Measurements from ENCODE around the gene NAV1. TPM values are rescaled to one million over a fixed set of nuclear protein-coding genes. Genes with fewer than 3 reads are reported as not detected.

The NAV1 gene
- total and polyA plus RNA-seq, 2 donors (not counting 3 experiments of a cell fraction or from before 2014, with no cell fraction given): 19.9 to 138 TPM

GRCh38 chr1:201537891-201538611 is 876 bp upstream of the NAV1 start:
- no TSS peak for BruUV-seq (replicated peaks)

More at GRCh38 chr1:201537891-201538611, 876 bp upstream of the NAV1 start:
- CTCF ChIA-PET: interaction anchor here (1.0 to 2.2 kb wide), 9 partner anchors 18 to 257 kb away, joined by 4 to 11 read pairs (median 7); no protein-coding TSS in a partner anchor
- Histone ChIP-seq H3K9me1 (replicated peaks; ENCODE audit: control insufficient read depth, extremely low read depth, insufficient read depth, low read length) (no peaks in the 10 kb centered on the region), H4K20me1 (replicated peaks; ENCODE audit: control insufficient read depth, extremely low read depth, insufficient read depth, low read length) (no peaks in the 10 kb centered on the region), H3K9me3 (replicated peaks; ENCODE audit: control insufficient read depth, insufficient read depth, low read length) (no peaks in the 10 kb centered on the region), H3K9ac (replicated peaks; ENCODE audit: extremely low read depth, insufficient read depth, low read length) (peak overlapping the region; percentile 39), H3K4me2 (ENCODE audit: insufficient read depth, low read length) (peak overlapping the region; percentile 36), H2AFZ (ENCODE audit: low read depth, low read length) (peak overlapping the region; percentile 32), H3K79me2 (ENCODE audit: control insufficient read depth, insufficient read depth, low read length) (peaks cover 38% of the 10 kb centered on the region), H3K4me1 (ENCODE audit: control insufficient read depth, extremely low read depth, insufficient read depth, low read length) (peaks cover 66% of the 10 kb centered on the region), H3K27me3 (ENCODE audit: control insufficient read depth in 2 of 2, insufficient read depth in 2 of 2, low read length in 2 of 2) (no peaks in the 10 kb centered on the region), H3K36me3 (ENCODE audit: control insufficient read depth in 2 of 2, extremely low read depth in 1 of 2, insufficient read depth in 2 of 2, low read length in 2 of 2) (no peaks in the 10 kb centered on the region), H3K4me3 (replicated peaks in 1 of 3; ENCODE audit: insufficient read depth in 1 of 3, low read depth in 1 of 3, low read length in 3 of 3) (peak overlapping the region in 2 of 3 experiments; percentile 70 to 85), H3K27ac (ENCODE audit: insufficient read depth, low read depth, low read length) (peak overlapping the region; percentile 93)
- dilution Hi-C loops (cut with MboI; ENCODE audit: extremely low pct_ligation_motif_present, low sequenced_read_pairs) (no loop called here), intact Hi-C loops (cut with micrococcal nuclease) (loop anchor here (1.0 to 10.0 kb wide), 5 partner anchors 8 to 417 kb away; partner anchors contain the start of gene TIMM17A)
- DNase-seq (ENCODE audit: low read depth, low spot score) (peak; percentile 71), FAIRE-seq (no peak)
- POLR2A ChIA-PET: interaction anchor here (0.6 to 1.0 kb wide), 2 partner anchors 33 to 34 kb away, joined by 3 read pairs; no protein-coding TSS in a partner anchor
- no peak for TF ChIP-seq POLR2A (IDR thresholded peaks at IDR 0.05; ENCODE audit: low read depth, low read length)
- TF ChIP-seq, protein P1, sequence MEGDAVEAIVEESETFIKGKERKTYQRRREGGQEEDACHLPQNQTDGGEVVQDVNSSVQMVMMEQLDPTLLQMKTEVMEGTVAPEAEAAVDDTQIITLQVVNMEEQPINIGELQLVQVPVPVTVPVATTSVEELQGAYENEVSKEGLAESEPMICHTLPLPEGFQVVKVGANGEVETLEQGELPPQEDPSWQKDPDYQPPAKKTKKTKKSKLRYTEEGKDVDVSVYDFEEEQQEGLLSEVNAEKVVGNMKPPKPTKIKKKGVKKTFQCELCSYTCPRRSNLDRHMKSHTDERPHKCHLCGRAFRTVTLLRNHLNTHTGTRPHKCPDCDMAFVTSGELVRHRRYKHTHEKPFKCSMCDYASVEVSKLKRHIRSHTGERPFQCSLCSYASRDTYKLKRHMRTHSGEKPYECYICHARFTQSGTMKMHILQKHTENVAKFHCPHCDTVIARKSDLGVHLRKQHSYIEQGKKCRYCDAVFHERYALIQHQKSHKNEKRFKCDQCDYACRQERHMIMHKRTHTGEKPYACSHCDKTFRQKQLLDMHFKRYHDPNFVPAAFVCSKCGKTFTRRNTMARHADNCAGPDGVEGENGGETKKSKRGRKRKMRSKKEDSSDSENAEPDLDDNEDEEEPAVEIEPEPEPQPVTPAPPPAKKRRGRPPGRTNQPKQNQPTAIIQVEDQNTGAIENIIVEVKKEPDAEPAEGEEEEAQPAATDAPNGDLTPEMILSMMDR (IDR thresholded peaks at IDR 0.05; ENCODE audit: extremely low read depth in 1 of 2, insufficient read depth in 1 of 2, low read depth in 1 of 2, low read length in 2 of 2): no peak
- no peak for TF ChIP-seq JUN (IDR thresholded peaks at IDR 0.05; ENCODE audit: borderline replicate concordance, insufficient read depth, insufficient read length, low read depth)
- TF ChIP-seq, protein P2, sequence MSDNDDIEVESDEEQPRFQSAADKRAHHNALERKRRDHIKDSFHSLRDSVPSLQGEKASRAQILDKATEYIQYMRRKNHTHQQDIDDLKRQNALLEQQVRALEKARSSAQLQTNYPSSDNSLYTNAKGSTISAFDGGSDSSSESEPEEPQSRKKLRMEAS (IDR thresholded peaks at IDR 0.05; ENCODE audit: insufficient read depth, insufficient read length): no peak
- no peak for TF ChIP-seq FOS (IDR thresholded peaks at IDR 0.05; ENCODE audit: borderline replicate concordance, insufficient read depth, low read length)
- TF ChIP-seq MYC (IDR thresholded peaks at IDR 0.05; ENCODE audit: low read depth, low read length): no peak
- TF ChIP-seq GATA2 (IDR thresholded peaks at IDR 0.05; ENCODE audit: insufficient read depth, insufficient read length, low read depth, low read length): no peak
- no peak for TF ChIP-seq POLR2AphosphoS5 (IDR thresholded peaks at IDR 0.05; ENCODE audit: insufficient read depth, low read depth, low read length)
- no peak for TF ChIP-seq EZH2 (IDR thresholded peaks at IDR 0.05; ENCODE audit: borderline replicate concordance, low read depth, low read length, severe bottlenecking)
